Parathyroid adenoma (tissue), 2 donors: Measurements from ENCODE around the gene TMEM198.
A peak's percentile ranks its signal among the peaks of the same experiment; 100 is the strongest.

Experiments
- H2AFZ ChIP-seq: fragments of 300-600 bp; sonication (generic); one replicate; pipeline ENCODE4 v1.7.0; 2017; ENCODE audit warnings: antibody characterized with exemption, mild to moderate bottlenecking
- H3K27ac ChIP-seq: fragments of 300-600 bp; sonication (generic); one replicate; pipeline ENCODE4 v1.7.0; 2017
- H3K27me3 ChIP-seq: fragments of 300-600 bp; sonication (generic); one replicate; pipeline ENCODE4 v1.7.0; 2017; ENCODE audit warnings: low read length; ENCODE audit not compliant: control insufficient read depth, insufficient read depth
- H3K36me3 ChIP-seq: fragments of 300-600 bp; sonication (generic); one replicate; pipeline ENCODE4 v1.7.0; 2017; ENCODE audit warnings: low read length; ENCODE audit not compliant: control insufficient read depth, insufficient read depth
- H3K4me1 ChIP-seq: fragments of 300-600 bp; sonication (generic); one replicate; pipeline ENCODE4 v1.7.0; 2017; ENCODE audit warnings: control low read depth
- H3K4me2 ChIP-seq: fragments of 300-600 bp; sonication (generic); one replicate; pipeline ENCODE4 v1.7.0; 2017; ENCODE audit warnings: low read length
- H3K4me3 ChIP-seq: fragments of 300-600 bp; sonication (generic); one replicate; pipeline ENCODE4 v1.7.0; 2017; ENCODE audit warnings: low read depth, low read length
- H3K79me2 ChIP-seq: fragments of 300-600 bp; sonication (generic); one replicate; pipeline ENCODE4 v1.7.0; 2017; ENCODE audit warnings: control low read depth
- H3K9ac ChIP-seq: fragments of 300-600 bp; sonication (generic); one replicate; pipeline ENCODE4 v1.7.0; 2017; ENCODE audit warnings: mild to moderate bottlenecking
- H3K9me3 ChIP-seq: fragments of 300-600 bp; sonication (generic); one replicate; pipeline ENCODE4 v1.7.0; 2017; ENCODE audit warnings: low read length; ENCODE audit not compliant: control insufficient read depth
- CTCF ChIP-seq: fragments of 300-600 bp; sonication (generic); IDR thresholded peaks from one replicate; pipeline ENCODE4 v1.7.0; 2017; ENCODE audit warnings: antibody characterized with exemption, mild to moderate bottlenecking
- donor health status: primary hyperparathyroidism.

TMEM198 gene

GRCh38 chr2:219557791-219558785 lies 14.3 kb downstream of the TMEM198 start:
- no peak overlapping the region for H2AFZ ChIP-seq
- no peak overlapping the region for H3K9ac ChIP-seq
- no peaks in the 10 kb centered on the region for H3K9me3 ChIP-seq
- no peaks in the 10 kb centered on the region for H3K79me2 ChIP-seq
- no peak overlapping the region for H3K27ac ChIP-seq
- no peak overlapping the region for H3K4me2 ChIP-seq
- no peaks in the 10 kb centered on the region for H3K36me3 ChIP-seq
- peaks cover under 1% of the 10 kb centered on the region for H3K27me3 ChIP-seq
- H3K4me3 ChIP-seq = no peak overlapping the region
- no peak for TF ChIP-seq CTCF
- H3K4me1 ChIP-seq = no peaks in the 10 kb centered on the region

- TF ChIP-seq CTCF = no peak
- Histone ChIP-seq H3K27ac (no peak overlapping the region), H3K27me3 (no peaks in the 10 kb centered on the region), H3K4me1 (no peaks in the 10 kb centered on the region), H3K36me3 (no peaks in the 10 kb centered on the region), H3K4me2 (no peak overlapping the region), H3K9me3 (no peaks in the 10 kb centered on the region), H3K79me2 (no peaks in the 10 kb centered on the region), H2AFZ (no peak overlapping the region), H3K4me3 (no peak overlapping the region), H3K9ac (no peak overlapping the region)
These were observed 15.5 kb downstream of the TMEM198 start for GRCh38 chr2:219559156-219559915.

- no peak overlapping the region for H3K4me3 ChIP-seq
- no peak overlapping the region for H2AFZ ChIP-seq
- H3K36me3 ChIP-seq = no peaks in the 10 kb centered on the region
- no peak overlapping the region for H3K4me2 ChIP-seq
- H3K27ac ChIP-seq = no peak overlapping the region
- no peaks in the 10 kb centered on the region for H3K9me3 ChIP-seq
- no peaks in the 10 kb centered on the region for H3K79me2 ChIP-seq
- TF ChIP-seq CTCF = peak; percentile 50
- H3K27me3 ChIP-seq = no peaks in the 10 kb centered on the region
- H3K9ac ChIP-seq = no peak overlapping the region
- H3K4me1 ChIP-seq = no peaks in the 10 kb centered on the region
These were observed 16.4 kb downstream of the TMEM198 start for GRCh38 chr2:219560037-219560892.

GRCh38 chr2:219560893-219561178 lies 17.0 kb downstream of the TMEM198 start:
- H3K27me3 ChIP-seq = no peaks in the 10 kb centered on the region

More at GRCh38 chr2:219560893-219561178, 17.0 kb downstream of the TMEM198 start:
- Histone ChIP-seq H3K9me3 (no peaks in the 10 kb centered on the region), H2AFZ (no peak overlapping the region), H3K36me3 (no peaks in the 10 kb centered on the region), H3K79me2 (no peaks in the 10 kb centered on the region), H3K27ac (no peak overlapping the region), H3K4me2 (no peak overlapping the region), H3K9ac (no peak overlapping the region), H3K4me3 (no peak overlapping the region), H3K4me1 (no peaks in the 10 kb centered on the region)
- TF ChIP-seq CTCF = no peak
